Epithelial cell of proximal tubule (primary cell): ENCODE data around the gene CLPSL2. TPM values are rescaled to one million over a fixed set of nuclear protein-coding genes. Genes with fewer than 3 reads are reported as not detected.

Experiments
- DNase-seq: peaks from one replicate; pipeline ENCODE4 v3.0.0-alpha.2; 2011; ENCODE audit warnings: low read depth
- H3K4me3 ChIP-seq: 2 replicates; pipeline ENCODE4 v1.5.1; 2011; ENCODE audit warnings: low read depth, mild to moderate bottlenecking, low read length
- total RNA-seq: library from RNA; depleted of rRNA; stranded (reverse); fragments of >200 nt; gene quantifications from 2 replicates; pipeline ENCODE4 v1.2.3, GENCODE V29; 2015
- TF ChIP-seq, protein P1 (sequence below): conservative IDR thresholded peaks from 2 replicates; pipeline ENCODE4 v1.5.1; 2012; ENCODE audit warnings: low read depth, mild to moderate bottlenecking, low read length

Gene CLPSL2
- total RNA-seq, 1 donor from 2014 or later = not detected

DNA sequence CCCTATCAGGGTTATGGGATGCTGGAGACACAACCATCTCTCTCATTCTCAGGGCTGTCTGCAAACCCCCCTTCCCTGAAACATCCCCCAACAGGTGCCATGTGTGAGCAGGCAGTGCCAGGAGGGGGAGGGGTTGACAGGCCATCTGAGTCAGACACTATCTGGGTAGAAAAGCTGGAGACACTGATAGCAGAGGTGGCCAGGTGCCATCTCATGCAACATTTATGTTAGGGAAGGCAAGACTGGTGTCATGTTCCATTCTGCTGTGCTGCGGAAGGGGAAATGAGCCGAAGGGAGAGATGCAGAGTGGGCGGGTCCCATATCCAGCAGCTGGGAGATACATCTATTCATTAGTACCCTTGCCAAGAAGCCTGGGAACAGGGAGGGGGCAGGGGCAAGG, 32.3 kb downstream of the CLPSL2 start:
- TF ChIP-seq, protein P1, sequence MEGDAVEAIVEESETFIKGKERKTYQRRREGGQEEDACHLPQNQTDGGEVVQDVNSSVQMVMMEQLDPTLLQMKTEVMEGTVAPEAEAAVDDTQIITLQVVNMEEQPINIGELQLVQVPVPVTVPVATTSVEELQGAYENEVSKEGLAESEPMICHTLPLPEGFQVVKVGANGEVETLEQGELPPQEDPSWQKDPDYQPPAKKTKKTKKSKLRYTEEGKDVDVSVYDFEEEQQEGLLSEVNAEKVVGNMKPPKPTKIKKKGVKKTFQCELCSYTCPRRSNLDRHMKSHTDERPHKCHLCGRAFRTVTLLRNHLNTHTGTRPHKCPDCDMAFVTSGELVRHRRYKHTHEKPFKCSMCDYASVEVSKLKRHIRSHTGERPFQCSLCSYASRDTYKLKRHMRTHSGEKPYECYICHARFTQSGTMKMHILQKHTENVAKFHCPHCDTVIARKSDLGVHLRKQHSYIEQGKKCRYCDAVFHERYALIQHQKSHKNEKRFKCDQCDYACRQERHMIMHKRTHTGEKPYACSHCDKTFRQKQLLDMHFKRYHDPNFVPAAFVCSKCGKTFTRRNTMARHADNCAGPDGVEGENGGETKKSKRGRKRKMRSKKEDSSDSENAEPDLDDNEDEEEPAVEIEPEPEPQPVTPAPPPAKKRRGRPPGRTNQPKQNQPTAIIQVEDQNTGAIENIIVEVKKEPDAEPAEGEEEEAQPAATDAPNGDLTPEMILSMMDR = no peak
- no peak overlapping the region for H3K4me3 ChIP-seq
- DNase-seq = no peak

DNA sequence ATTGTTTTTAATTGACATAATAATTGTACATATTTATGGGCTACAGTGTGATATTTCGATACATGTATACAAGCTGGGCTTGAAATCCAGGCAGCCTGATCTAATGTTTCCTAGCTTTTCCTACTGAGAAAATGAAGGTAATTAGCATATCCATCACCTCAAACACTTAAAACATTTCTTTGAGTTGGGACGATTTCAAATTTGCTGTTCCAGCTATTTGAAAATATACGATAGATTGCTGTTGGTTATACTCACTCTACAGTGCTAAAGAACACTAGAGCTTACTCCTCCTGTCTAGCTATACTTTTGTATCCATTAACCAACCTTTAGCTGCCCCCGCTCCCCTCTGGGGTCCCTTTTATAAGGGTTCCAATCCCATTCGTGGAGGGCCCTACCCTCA, 33.4 kb downstream of the CLPSL2 start:
- no peak overlapping the region for H3K4me3 ChIP-seq
- TF ChIP-seq, protein P1 = no peak
- DNase-seq = no peak

DNA sequence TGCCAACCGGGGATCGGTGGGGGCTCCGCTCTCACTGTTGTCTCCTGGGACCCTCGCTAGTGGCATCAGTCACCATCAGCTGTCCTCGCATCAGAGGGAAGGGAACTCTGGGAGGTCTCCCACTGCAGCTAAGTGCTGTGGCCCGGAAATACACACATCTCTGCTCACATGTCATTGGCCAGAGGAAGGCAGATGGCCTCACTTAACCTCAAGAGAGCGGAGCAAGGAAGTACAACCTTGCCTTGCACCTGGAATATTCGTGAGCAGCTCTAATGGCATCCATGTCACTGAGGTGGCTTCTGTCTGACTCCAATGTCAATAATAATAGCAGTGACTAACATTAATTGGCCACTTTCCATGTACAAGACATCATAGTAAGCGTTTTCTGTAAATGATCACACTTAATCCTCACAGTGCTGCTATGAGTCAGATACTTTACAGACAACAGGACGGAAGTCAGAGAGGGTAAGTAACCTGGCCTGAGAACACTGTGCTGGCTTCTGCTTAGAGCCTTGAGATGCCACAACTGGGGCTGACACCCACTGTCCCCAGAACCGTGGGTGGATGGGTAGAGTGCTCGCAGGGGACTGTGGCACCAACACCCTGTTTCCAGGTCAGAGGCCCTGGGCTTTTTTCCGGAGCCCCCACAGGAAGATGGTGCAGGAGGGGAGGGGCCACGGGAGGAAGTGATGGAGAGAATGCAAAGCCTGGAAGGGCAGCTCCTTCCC, 34.7 kb downstream of the CLPSL2 start:
- TF ChIP-seq, protein P1 = no peak
- peak overlapping the region; percentile 14 for H3K4me3 ChIP-seq
- peak; percentile 86 for DNase-seq

DNA sequence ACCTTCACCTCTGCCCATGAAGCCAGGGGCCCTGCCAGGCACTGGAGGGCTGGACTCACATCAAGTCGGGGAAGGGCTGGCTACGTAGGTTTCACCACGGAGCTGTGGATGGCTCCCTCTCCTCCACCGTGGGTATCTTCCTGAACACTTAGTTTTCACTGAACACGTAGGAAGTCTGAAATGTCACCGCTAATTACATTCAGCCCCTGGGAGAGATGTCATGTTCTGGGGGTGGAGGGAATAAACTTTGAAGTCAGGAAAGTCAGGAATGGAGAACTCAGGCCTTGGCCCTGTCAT, 35.2 kb downstream of the CLPSL2 start:
- TF ChIP-seq, protein P1 = no peak
- no peak for DNase-seq
- peak overlapping the region; percentile 14 for H3K4me3 ChIP-seq

DNA sequence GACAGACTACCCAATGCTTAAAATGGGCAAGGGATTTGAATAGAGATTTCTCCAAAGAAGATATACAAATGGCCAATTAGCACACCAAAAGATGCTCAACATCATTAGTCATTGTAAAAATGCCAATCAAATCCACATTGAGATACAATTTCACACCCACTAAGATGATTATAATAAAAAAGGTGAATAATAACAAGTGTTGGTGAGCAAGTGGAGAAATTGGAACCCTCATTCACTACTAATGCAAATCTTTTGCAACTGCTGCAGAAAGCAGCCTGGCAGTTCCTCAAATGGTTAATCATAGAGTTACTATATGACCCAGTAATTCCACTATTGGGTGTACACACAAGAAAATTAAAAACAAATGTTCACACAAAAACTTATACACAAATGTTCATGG, 41.1 kb downstream of the CLPSL2 start:
- no peak for DNase-seq
- no peak overlapping the region for H3K4me3 ChIP-seq
- TF ChIP-seq, protein P1 = no peak

DNA sequence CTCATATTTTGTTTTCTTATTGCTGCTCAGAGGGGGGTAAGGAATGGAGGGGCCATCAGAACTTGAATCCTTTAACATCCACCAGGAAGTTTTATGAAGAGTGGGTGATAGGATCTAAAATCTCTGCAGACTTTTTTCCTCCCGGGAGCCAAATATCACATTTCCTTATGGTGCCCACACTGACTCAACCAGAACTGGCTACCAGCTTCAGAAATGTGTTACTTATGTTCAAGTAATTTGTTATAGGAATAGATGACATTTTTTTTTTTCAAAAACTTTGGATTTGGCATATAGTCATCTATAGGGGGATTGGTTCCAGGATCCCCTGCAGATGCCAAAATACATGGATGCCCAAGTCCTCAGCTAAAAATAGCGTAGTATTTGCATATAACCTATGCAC, 47.2 kb downstream of the CLPSL2 start:
- TF ChIP-seq, protein P1 = no peak
- H3K4me3 ChIP-seq = no peak overlapping the region
- DNase-seq = no peak

DNA sequence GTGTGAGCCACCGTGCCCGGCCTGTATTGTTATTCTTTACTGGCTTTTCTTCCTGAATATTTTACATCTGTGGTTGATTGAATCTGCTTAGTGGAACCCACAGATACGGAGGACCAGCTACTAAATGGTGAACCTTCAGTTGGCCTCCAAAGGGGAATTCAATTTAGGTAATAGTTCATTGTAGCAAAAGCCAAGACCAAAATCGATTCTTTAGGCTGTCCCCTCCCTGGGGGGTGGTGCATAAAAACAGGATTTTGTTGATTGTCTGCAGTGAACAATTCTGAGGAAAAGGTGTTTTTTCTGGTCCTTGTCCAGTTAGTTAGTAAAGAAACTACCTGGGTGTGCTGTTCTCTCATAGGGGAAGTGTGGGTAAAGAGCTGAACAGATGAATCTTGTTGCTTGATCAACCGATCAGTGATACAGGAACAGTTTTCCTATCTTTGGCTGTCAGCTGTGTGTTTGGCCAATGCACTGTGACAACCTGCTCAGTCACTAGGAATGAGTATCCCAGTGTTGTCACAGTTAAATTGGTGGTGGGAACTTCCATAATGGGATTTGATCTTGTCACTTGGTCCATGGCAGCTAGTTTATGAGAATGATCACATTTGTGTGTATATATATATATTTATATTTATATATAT, 48.3 kb downstream of the CLPSL2 start:
- DNase-seq = no peak
- TF ChIP-seq, protein P1 = no peak

More for the DNA sequence above, 48.3 kb downstream of the CLPSL2 start:
- H3K4me3 ChIP-seq = no peak overlapping the region
